ENCODE results near the gene GABRG3.

Gene GABRG3

GRCh38 chr15:27410996-27411605 lies 440.1 kb downstream of the GABRG3 start:
- ATAC-seq, result no peak

GRCh38 chr15:27412415-27412814 lies 441.4 kb downstream of the GABRG3 start:
- ATAC-seq, result no peak
- TF ChIP-seq BACH2 (CRISPR knock-in tag; IDR thresholded peaks at IDR 0.05; ENCODE audit: borderline replicate concordance), result no peak
- TF ChIP-seq, protein P1, sequence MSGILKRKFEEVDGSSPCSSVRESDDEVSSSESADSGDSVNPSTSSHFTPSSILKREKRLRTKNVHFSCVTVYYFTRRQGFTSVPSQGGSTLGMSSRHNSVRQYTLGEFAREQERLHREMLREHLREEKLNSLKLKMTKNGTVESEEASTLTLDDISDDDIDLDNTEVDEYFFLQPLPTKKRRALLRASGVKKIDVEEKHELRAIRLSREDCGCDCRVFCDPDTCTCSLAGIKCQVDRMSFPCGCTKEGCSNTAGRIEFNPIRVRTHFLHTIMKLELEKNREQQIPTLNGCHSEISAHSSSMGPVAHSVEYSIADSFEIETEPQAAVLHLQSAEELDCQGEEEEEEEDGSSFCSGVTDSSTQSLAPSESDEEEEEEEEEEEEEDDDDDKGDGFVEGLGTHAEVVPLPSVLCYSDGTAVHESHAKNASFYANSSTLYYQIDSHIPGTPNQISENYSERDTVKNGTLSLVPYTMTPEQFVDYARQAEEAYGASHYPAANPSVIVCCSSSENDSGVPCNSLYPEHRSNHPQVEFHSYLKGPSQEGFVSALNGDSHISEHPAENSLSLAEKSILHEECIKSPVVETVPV (CRISPR knock-in tag; IDR thresholded peaks at IDR 0.05), result no peak
- no peak for TF ChIP-seq PPARA (CRISPR knock-in tag; IDR thresholded peaks at IDR 0.05; ENCODE audit: borderline replicate concordance)
- no peak for TF ChIP-seq GLIS3 (CRISPR knock-in tag; IDR thresholded peaks at IDR 0.05)
- no peak for TF ChIP-seq CREB5 (CRISPR knock-in tag; IDR thresholded peaks at IDR 0.05; ENCODE audit: low read depth)
- no peak for TF ChIP-seq ZNF565 (CRISPR knock-in tag; conservative IDR thresholded peaks at IDR 0.05; ENCODE audit: low read depth)
- TF ChIP-seq OSR1 (CRISPR knock-in tag; IDR thresholded peaks at IDR 0.05), result no peak
- no peak for TF ChIP-seq SNAI2 (CRISPR knock-in tag; IDR thresholded peaks at IDR 0.05)
- no peak for TF ChIP-seq CSDC2 (CRISPR knock-in tag; IDR thresholded peaks at IDR 0.05)
- no peak for TF ChIP-seq TCF4 (CRISPR knock-in tag; IDR thresholded peaks at IDR 0.05; ENCODE audit: borderline replicate concordance)
- TF ChIP-seq ZC3H10 (CRISPR knock-in tag; IDR thresholded peaks at IDR 0.05), result no peak
- no peak for TF ChIP-seq TOX (CRISPR knock-in tag; IDR thresholded peaks at IDR 0.05; ENCODE audit: borderline replicate concordance)
- no peak for TF ChIP-seq ZFP30 (CRISPR knock-in tag; IDR thresholded peaks at IDR 0.05)

More at GRCh38 chr15:27410996-27411605, 440.1 kb downstream of the GABRG3 start:
- TF ChIP-seq ISL1 (CRISPR knock-in tag; IDR thresholded peaks at IDR 0.05), result no peak
- TF ChIP-seq CREB5 (CRISPR knock-in tag; IDR thresholded peaks at IDR 0.05; ENCODE audit: low read depth), result no peak
- no peak for TF ChIP-seq RARB (CRISPR knock-in tag; IDR thresholded peaks at IDR 0.05)
- no peak for TF ChIP-seq SNAI2 (CRISPR knock-in tag; IDR thresholded peaks at IDR 0.05)
- TF ChIP-seq ZC3H10 (CRISPR knock-in tag; IDR thresholded peaks at IDR 0.05), result no peak

DNA sequence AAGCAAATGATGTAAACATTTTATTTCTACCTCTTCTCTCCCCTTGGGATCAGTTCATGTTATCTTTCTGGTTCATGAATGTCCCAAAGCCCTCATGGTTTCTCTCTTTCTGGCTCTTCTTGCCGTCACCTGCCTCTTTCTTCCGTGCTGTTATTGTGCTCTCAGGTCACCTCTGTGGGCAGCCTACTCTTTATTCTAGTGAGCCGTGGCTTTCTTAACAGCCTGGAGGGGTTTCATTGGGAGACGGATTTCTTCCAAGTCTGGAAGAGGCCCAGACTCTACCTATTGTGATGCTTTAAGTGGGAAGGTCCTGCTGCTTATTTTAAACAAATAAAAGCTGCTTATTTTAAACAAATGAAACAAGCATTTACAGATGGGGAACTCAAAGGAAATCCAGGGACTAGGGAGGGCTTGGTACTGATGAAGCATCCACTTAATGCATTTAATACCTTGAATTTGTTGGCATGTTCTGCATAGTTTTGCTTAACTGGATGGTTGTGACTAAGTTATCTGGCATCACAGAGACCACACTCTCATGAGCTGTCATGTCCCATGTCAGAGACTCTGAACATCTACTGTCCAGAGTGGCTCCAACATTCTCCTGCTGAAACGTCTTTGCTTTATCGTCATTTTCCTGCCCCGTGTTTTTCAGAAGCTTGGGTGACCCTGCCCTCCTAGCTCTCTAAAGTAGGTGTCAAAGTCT lies 443.3 kb downstream of the GABRG3 start:
- no peak for ATAC-seq
- no peak for TF ChIP-seq BACH2 (CRISPR knock-in tag; IDR thresholded peaks at IDR 0.05; ENCODE audit: borderline replicate concordance)
- TF ChIP-seq ARNTL (CRISPR knock-in tag; IDR thresholded peaks at IDR 0.05; ENCODE audit: borderline replicate concordance, low read depth), result no peak
- no peak for TF ChIP-seq OSR1 (CRISPR knock-in tag; IDR thresholded peaks at IDR 0.05)
- no peak for TF ChIP-seq PPARA (CRISPR knock-in tag; IDR thresholded peaks at IDR 0.05; ENCODE audit: borderline replicate concordance)
- no peak for TF ChIP-seq ZNF8 (CRISPR knock-in tag; IDR thresholded peaks at IDR 0.05)
- no peak for TF ChIP-seq RARB (CRISPR knock-in tag; IDR thresholded peaks at IDR 0.05)
- no peak for TF ChIP-seq CSDC2 (CRISPR knock-in tag; IDR thresholded peaks at IDR 0.05)
- TF ChIP-seq ZNF565 (CRISPR knock-in tag; conservative IDR thresholded peaks at IDR 0.05; ENCODE audit: low read depth), result no peak
- no peak for TF ChIP-seq POU6F1 (CRISPR knock-in tag; IDR thresholded peaks at IDR 0.05; ENCODE audit: borderline replicate concordance, low read depth)
- TF ChIP-seq ZFP3 (CRISPR knock-in tag; IDR thresholded peaks at IDR 0.05), result no peak
- TF ChIP-seq, protein P2, sequence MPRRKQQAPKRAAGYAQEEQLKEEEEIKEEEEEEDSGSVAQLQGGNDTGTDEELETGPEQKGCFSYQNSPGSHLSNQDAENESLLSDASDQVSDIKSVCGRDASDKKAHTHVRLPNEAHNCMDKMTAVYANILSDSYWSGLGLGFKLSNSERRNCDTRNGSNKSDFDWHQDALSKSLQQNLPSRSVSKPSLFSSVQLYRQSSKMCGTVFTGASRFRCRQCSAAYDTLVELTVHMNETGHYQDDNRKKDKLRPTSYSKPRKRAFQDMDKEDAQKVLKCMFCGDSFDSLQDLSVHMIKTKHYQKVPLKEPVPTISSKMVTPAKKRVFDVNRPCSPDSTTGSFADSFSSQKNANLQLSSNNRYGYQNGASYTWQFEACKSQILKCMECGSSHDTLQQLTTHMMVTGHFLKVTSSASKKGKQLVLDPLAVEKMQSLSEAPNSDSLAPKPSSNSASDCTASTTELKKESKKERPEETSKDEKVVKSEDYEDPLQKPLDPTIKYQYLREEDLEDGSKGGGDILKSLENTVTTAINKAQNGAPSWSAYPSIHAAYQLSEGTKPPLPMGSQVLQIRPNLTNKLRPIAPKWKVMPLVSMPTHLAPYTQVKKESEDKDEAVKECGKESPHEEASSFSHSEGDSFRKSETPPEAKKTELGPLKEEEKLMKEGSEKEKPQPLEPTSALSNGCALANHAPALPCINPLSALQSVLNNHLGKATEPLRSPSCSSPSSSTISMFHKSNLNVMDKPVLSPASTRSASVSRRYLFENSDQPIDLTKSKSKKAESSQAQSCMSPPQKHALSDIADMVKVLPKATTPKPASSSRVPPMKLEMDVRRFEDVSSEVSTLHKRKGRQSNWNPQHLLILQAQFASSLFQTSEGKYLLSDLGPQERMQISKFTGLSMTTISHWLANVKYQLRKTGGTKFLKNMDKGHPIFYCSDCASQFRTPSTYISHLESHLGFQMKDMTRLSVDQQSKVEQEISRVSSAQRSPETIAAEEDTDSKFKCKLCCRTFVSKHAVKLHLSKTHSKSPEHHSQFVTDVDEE (CRISPR knock-in tag; IDR thresholded peaks at IDR 0.05), result no peak
- TF ChIP-seq ISL1 (CRISPR knock-in tag; IDR thresholded peaks at IDR 0.05), result no peak
- TF ChIP-seq SNAI2 (CRISPR knock-in tag; IDR thresholded peaks at IDR 0.05), result no peak
- TF ChIP-seq ZC3H10 (CRISPR knock-in tag; IDR thresholded peaks at IDR 0.05), result no peak
- TF ChIP-seq ESRRG (CRISPR knock-in tag; IDR thresholded peaks at IDR 0.05), result no peak
- TF ChIP-seq, protein P1 (CRISPR knock-in tag; IDR thresholded peaks at IDR 0.05), result no peak
- TF ChIP-seq ZNF70 (CRISPR knock-in tag; IDR thresholded peaks at IDR 0.05), result no peak
- TF ChIP-seq PATZ1 (CRISPR knock-in tag; IDR thresholded peaks at IDR 0.05; ENCODE audit: borderline replicate concordance), result no peak

Measured in SK-N-SH treated with all-trans-retinoic acid at 6 μM for 48 hours (cell line).